ENCODE data around the gene RAD23A. TPM values are rescaled to one million over a fixed set of nuclear protein-coding genes. Genes with fewer than 3 reads are reported as not detected.

Gene RAD23A
- total and polyA plus RNA-seq, 5 experiments from 2014 or later = 78.0 to 125 (median 114) TPM

GRCh38 chr19:12939975-12940423, 5.7 kb upstream of the RAD23A start:
- Mint-ChIP-seq H3K4me3 (peak overlapping the region; percentile 97 to 100 (median 98)), H3K9me3 (no peaks in the 10 kb centered on the region), H3K27ac (peak overlapping the region; percentile 51 to 99 (median 96)), H3K4me1 (peaks cover 27 to 74% (median 65%) of the 10 kb centered on the region in 4 donors), H3K36me3 (peaks cover 5 to 58% (median 16%) of the 10 kb centered on the region in 3 donors), H3K27me3 (no peaks in the 10 kb centered on the region)
- POLR2A ChIA-PET = interaction anchor here (0.8 to 3.3 kb wide), 6 partner anchors 8 to 160 kb away, joined by 3 to 56 read pairs (median 6); partner anchors contain the start of genes GADD45GIP1, GCDH, KLF1 and SYCE2
- ATAC-seq (no peak), DNase-seq (no peak)

DNA sequence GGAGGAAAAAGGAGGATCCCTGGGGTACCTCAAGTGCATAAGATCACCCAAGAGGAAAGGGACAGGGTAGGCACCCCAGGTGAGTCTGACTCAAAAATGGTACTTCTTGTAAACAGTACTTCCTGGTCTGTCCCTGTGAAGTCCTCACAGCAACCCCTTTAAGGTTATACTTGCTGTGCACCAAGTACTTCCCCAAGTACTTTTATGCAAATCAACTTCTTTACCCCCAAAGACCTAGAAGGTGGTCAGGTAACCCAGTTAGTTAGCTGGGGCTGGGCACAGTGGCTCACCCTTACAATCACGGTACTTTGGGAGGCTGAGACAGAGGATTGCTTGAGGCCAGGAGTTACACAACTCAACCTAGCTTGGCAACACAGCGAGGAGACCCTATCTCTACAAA, 4.8 kb upstream of the RAD23A start:
- no peak for ATAC-seq
- POLR2A ChIA-PET = interaction anchor here (0.6 to 1.1 kb wide), 4 partner anchors 13 to 259 kb away, joined by 3 to 6 read pairs (median 4); partner anchors contain the start of genes DHPS and SYCE2
- peaks cover 0 to 2% (median 0%) of the 10 kb centered on the region in 5 donors for H3K27me3 Mint-ChIP-seq
- DNase-seq = no peak
- peak overlapping the region; percentile 40 to 100 (median 74) for H3K4me3 Mint-ChIP-seq
- H3K4me1 Mint-ChIP-seq = peaks cover 33 to 81% (median 73%) of the 10 kb centered on the region in 4 donors
- no peaks in the 10 kb centered on the region for H3K9me3 Mint-ChIP-seq
- peaks cover 5 to 63% (median 16%) of the 10 kb centered on the region in 3 donors for H3K36me3 Mint-ChIP-seq
- H3K27ac Mint-ChIP-seq = peak overlapping the region; percentile 14 to 99 (median 90)

DNA sequence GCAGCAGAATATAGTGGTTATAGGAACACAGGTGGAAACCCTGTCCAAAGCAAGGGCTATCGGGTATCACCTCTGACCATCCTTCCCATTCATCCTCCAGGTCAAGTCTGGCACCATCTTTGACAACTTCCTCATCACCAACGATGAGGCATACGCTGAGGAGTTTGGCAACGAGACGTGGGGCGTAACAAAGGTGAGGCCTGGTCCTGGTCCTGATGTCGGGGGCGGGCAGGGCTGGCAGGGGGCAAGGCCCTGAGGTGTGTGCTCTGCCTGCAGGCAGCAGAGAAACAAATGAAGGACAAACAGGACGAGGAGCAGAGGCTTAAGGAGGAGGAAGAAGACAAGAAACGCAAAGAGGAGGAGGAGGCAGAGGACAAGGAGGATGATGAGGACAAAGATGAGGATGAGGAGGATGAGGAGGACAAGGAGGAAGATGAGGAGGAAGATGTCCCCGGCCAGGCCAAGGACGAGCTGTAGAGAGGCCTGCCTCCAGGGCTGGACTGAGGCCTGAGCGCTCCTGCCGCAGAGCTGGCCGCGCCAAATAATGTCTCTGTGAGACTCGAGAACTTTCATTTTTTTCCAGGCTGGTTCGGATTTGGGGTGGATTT, 2.1 kb upstream of the RAD23A start:
- Mint-ChIP-seq H3K4me3 (peak overlapping the region in 7 of 10 donors; percentile 6 to 75 (median 37)), H3K27ac (peak overlapping the region in 8 of 10 donors; percentile 47 to 92 (median 74)), H3K4me1 (peaks cover 26 to 75% (median 62%) of the 10 kb centered on the region in 4 donors), H3K27me3 (peaks cover 0 to 2% (median 0%) of the 10 kb centered on the region in 5 donors), H3K36me3 (peaks cover 5 to 72% (median 18%) of the 10 kb centered on the region in 3 donors), H3K9me3 (no peaks in the 10 kb centered on the region)
- POLR2A ChIA-PET = interaction anchor here (1.0 to 1.5 kb wide), 4 partner anchors 10 to 52 kb away, joined by 3 to 8 read pairs (median 4); partner anchors contain the start of genes FARSA, GADD45GIP1 and GCDH
- ATAC-seq = no peak
- DNase-seq = no peak

- Mint-ChIP-seq H3K36me3 (peaks cover 5 to 75% (median 18%) of the 10 kb centered on the region in 3 donors), H3K27ac (peak overlapping the region in 8 of 10 donors; percentile 59 to 99 (median 93)), H3K9me3 (no peaks in the 10 kb centered on the region), H3K27me3 (peaks cover 0 to 2% (median 0%) of the 10 kb centered on the region in 5 donors), H3K4me1 (peaks cover 22 to 71% (median 57%) of the 10 kb centered on the region in 4 donors), H3K4me3 (peak overlapping the region in 3 of 10 donors; percentile 24 to 99 (median 38))
- POLR2A ChIA-PET = interaction anchor here (0.6 to 1.5 kb wide), 4 partner anchors 11 to 53 kb away, joined by 3 to 8 read pairs (median 4); partner anchors contain the start of genes FARSA, GADD45GIP1 and GCDH
- ATAC-seq (no peak), DNase-seq (no peak)
Measured at GRCh38 chr19:12944104-12944674, 1.5 kb upstream of the RAD23A start.

DNA sequence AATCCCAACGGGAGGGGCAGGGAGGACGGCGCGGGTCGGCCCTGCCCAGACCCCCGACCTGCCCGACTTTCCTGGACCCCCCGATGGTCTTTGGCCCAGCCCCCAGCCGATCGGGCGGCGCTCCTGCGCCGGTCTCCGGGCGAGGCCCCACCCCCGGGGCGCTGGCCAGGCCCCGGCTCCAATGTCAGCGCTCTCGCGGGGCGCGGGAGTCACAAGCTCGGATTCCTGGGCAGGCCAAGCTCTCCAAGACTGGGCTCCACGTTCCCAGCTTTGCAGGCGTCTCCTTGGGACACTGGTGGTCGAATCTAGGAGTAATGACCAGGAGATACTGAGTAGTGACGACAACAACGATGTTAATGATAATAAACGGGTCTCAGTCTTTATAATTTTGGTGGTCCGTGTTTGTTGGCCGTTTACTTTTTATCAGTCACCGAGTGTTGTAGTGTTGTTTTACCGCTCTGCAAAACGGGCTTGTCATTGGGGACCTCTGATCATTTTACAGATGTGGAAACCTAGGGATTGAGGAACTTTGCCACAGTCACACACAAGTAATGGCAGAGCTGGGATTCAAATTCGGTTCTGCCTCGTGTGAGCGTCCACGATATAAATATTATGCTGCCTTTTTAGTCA, 545 bp downstream of the RAD23A start:
- DNase-seq (peak in 4 of 10 donors; percentile 17 to 56 (median 42)), ATAC-seq (peak; percentile 52 to 57)
- Mint-ChIP-seq H3K9me3 (no peaks in the 10 kb centered on the region), H3K4me1 (peaks cover 13 to 54% (median 43%) of the 10 kb centered on the region in 4 donors), H3K4me3 (peak overlapping the region; percentile 80 to 99 (median 88)), H3K27ac (peak overlapping the region; percentile 89 to 99 (median 94)), H3K27me3 (peaks cover 0 to 2% (median 0%) of the 10 kb centered on the region in 5 donors), H3K36me3 (peaks cover 0 to 75% (median 17%) of the 10 kb centered on the region in 3 donors)
- POLR2A ChIA-PET = interaction anchor here (0.7 to 1.8 kb wide), 10 partner anchors 9 to 172 kb away, joined by 3 to 14 read pairs (median 4); partner anchors contain the start of genes FARSA, GADD45GIP1, GCDH and NACC1

DNA sequence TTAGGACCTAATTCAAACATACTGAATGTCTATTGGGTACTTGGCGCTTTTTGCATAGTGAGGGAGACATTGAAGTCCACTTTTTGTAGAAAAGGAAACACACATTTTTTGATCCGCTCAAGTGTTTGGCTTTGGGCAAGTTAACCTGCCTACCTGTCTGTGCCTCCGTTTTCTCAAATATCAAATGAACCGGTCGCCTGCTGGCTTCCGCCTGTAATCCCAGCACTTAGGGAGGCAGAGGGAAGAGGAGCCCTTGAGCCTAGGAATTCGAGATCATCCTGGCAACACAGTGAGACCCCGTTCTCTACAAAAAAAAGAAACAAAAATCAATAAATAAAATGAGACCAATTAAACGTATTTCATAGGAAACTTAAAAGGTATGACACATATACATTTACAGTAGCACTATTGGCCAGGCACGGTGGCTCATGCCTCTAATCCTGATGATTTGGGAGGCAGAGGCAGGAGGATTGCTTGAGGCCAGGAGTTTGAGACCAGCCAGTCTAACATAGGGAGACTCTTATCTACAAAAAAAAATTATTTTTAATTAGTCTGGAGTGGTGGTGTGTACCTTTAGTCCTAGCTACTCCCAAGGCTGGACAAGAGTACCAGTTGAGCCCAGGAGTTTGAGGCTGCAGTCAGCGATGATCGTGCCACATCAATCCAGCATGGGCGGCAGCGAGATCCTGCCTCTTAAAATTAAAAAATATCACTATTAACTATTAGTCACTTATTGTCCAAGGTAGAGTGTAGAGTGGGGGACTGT, 1.3 kb downstream of the RAD23A start:
- Mint-ChIP-seq H3K4me1 (peaks cover 15 to 49% (median 41%) of the 10 kb centered on the region in 4 donors), H3K36me3 (peaks cover 0 to 75% (median 20%) of the 10 kb centered on the region in 3 donors), H3K27ac (peak overlapping the region; percentile 89 to 99 (median 94))

DNA sequence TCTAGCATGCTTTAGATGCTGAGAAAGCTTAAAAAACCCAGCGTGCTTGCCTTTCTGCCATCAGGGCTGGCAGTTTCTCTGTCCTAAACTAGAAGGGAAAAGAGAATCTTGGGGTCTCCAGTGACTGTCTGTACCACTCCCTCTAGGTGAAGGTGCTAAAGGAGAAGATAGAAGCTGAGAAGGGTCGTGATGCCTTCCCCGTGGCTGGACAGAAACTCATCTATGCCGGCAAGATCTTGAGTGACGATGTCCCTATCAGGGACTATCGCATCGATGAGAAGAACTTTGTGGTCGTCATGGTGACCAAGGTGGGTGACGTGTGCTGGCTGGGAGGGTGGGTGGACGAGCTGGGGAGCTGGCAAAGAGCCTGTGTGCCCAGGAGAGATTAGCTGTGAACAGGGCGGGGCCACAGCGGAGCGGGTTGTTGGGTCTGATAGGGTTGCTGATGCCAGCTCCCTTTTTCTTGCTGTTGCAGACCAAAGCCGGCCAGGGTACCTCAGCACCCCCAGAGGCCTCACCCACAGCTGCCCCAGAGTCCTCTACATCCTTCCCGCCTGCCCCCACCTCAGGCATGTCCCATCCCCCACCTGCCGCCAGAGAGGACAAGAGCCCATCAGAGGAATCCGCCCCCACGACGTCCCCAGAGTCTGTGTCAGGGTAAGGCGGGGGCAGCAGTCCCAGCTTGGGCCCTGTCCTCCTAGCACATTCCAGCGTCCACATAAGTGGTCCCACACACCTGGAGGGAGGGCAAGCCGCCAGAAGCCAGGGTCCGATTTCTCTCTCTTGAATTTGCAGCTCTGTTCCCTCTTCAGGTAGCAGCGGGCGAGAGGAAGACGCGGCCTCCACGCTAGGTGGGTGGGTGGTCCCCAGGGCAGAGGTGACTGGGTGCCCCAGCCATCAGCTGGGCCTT, 2.3 kb downstream of the RAD23A start:
- H3K36me3 Mint-ChIP-seq = peaks cover 0 to 73% (median 18%) of the 10 kb centered on the region in 3 donors
- POLR2A ChIA-PET = interaction anchor here (0.6 to 2.0 kb wide), 8 partner anchors 9 to 306 kb away, joined by 3 to 11 read pairs (median 6); partner anchors contain the start of genes FARSA, GADD45GIP1 and SYCE2
- H3K27me3 Mint-ChIP-seq = peaks cover 0 to 2% (median 0%) of the 10 kb centered on the region in 5 donors
- DNase-seq = no peak
- H3K4me1 Mint-ChIP-seq = peaks cover 15 to 41% (median 36%) of the 10 kb centered on the region in 4 donors
- H3K9me3 Mint-ChIP-seq = no peaks in the 10 kb centered on the region
- peak overlapping the region in 5 of 10 donors; percentile 4 to 63 (median 30) for H3K4me3 Mint-ChIP-seq
- ATAC-seq = no peak
- peak overlapping the region in 6 of 10 donors; percentile 60 to 93 (median 78) for H3K27ac Mint-ChIP-seq

More for the DNA sequence above, 1.3 kb downstream of the RAD23A start:
- Mint-ChIP-seq H3K9me3 (no peaks in the 10 kb centered on the region), H3K4me3 (peak overlapping the region; percentile 80 to 99 (median 88)), H3K27me3 (peaks cover 0 to 2% (median 0%) of the 10 kb centered on the region in 5 donors)
- POLR2A ChIA-PET = interaction anchor here (0.7 to 2.0 kb wide), 16 partner anchors 8 to 307 kb away, joined by 3 to 14 read pairs (median 4); partner anchors contain the start of genes FARSA, GADD45GIP1, GCDH and NACC1
- DNase-seq = no peak
- no peak for ATAC-seq

GRCh38 chr19:12948612-12949362, 3.1 kb downstream of the RAD23A start:
- peak overlapping the region in 1 of 10 donors; percentile 54 for H3K27ac Mint-ChIP-seq
- no peak overlapping the region for H3K4me3 Mint-ChIP-seq
- peaks cover 0 to 71% (median 12%) of the 10 kb centered on the region in 3 donors for H3K36me3 Mint-ChIP-seq
- POLR2A ChIA-PET = interaction anchor here (1.1 to 2.0 kb wide), 4 partner anchors 8 to 16 kb away, joined by 3 to 11 read pairs (median 8); partner anchors contain the start of genes FARSA and GADD45GIP1
- peaks cover 11 to 33% (median 29%) of the 10 kb centered on the region in 4 donors for H3K4me1 Mint-ChIP-seq
- H3K9me3 Mint-ChIP-seq = no peaks in the 10 kb centered on the region
- peaks cover 0 to 2% (median 0%) of the 10 kb centered on the region in 5 donors for H3K27me3 Mint-ChIP-seq
- DNase-seq (no peak), ATAC-seq (no peak)

- POLR2A ChIA-PET = interaction anchor here (0.6 kb wide), 1 partner anchor 38 kb away, joined by 3 read pairs; no protein-coding TSS in a partner anchor
- Mint-ChIP-seq H3K36me3 (peaks cover 0 to 70% (median 12%) of the 10 kb centered on the region in 3 donors), H3K4me1 (peaks cover 17 to 34% (median 31%) of the 10 kb centered on the region in 4 donors), H3K27me3 (peaks cover 0 to 2% (median 0%) of the 10 kb centered on the region in 5 donors), H3K4me3 (peak overlapping the region in 2 of 10 donors; percentile 7 to 62), H3K27ac (peak overlapping the region in 7 of 10 donors; percentile 22 to 88 (median 44)), H3K9me3 (no peaks in the 10 kb centered on the region)
- ATAC-seq (no peak), DNase-seq (no peak)
Measured at GRCh38 chr19:12949363-12950283, 4.0 kb downstream of the RAD23A start.
